Measurements from ENCODE around the gene PKMYT1.

- no peak for TF ChIP-seq CTCF (IDR thresholded peaks at IDR 0.05)
- TF ChIP-seq POLR2A (IDR thresholded peaks at IDR 0.05) = no peak
Observed at GRCh38 chr16:3025032-3026002, 45.1 kb upstream of the PKMYT1 start.

Measured in gastroesophageal sphincter (tissue), 3 donors.